GM21723 (cell line): Measurements from ENCODE around the gene C2CD4A.
"Not testable (repeated sequence)": the region's sequence is repeated elsewhere in the genome, so short reads cannot be mapped to it uniquely, and the experiment has no call there.

Source experiments
- ATAC-seq: cut with Tn5 transposase; IDR thresholded peaks from one replicate; pipeline ENCODE4 v1.9.1; 2021; ENCODE audit warnings: mild to moderate bottlenecking, moderate library complexity; ENCODE audit not compliant: unreplicated experiment

The C2CD4A gene, protein sequence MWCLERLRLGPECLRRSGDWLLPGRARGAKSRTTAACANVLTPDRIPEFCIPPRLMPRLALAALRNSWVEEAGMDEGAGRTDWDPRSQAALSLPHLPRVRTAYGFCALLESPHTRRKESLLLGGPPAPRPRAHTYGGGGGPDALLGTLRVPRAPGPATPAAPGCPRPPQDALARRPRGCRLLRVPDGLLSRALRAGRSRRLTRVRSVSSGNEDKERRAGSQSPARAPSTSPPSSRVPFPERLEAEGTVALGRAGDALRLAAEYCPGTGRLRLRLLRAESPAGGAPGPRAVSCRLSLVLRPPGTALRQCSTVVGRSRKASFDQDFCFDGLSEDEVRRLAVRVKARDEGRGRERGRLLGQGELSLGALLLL

DNA sequence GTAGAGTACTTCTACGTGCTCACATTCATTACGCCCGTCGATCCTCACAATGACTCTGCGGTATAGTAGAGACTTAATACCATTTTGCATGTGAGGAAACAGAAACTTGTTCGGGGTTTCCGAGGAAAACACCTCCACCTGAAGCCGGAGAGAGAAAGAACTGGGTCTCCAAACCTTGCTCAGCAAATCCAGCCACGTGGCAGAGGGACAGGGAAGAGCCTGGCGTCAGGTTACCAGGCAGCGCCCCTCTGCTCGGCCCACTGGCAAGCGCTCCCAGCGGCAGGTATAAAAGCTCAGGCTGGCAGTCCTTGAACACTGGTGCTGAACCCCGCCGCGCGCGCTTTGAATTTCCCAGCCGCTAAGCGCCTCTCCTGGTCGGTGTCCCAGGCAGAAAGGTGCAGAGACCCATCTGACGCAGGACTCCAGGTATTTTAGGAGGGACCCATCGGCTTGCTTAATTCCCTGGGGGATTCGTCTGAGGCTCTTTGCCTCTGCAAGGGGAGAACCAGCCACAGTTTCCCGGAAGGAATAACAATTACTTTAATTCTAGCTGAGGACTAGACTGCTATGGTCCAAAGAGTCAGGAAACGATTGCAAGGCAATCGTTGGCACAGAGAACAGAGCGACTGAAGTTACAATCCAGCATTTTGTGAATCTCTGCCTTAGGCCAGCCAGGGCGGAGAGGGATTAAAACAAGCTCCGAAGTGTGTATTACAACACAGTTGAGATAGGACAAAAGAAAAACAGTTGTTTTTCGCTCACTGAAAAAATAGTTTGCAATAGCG, at the start of gene C2CD4A:
Gene C2CD4A, plus strand, starts transcription at position 315 of the 785 bp plus-strand sequence. CDS start 637 bp downstream, outside the sequence.
- ATAC-seq, result no peak

DNA sequence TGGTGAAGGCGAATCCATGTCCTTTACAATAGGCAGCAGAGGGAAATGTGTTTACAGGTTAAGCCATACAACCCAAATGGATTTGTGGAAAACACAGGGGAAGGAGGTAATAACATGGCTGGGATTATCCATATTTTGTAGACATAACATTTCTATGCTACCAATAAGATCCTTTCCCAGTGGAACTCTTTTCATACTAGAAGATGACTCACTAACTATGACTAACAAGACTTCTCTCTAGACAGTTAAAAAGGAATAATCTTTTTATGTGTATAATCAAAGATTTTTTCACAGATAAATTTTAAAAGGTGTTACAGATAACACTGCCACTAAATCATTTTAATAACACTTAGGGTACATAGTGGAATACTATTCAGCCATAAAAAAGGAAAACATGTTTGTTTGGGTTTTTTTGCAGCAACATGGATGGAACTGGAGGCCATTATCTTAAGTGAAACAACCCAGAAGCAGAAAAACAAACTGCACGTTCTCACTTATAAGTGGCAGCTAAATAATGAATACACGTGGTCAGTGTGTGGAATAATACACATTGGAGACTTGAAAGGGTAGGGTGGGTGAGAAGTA, 46.1 kb upstream of the C2CD4A start:
- ATAC-seq, result no peak

DNA sequence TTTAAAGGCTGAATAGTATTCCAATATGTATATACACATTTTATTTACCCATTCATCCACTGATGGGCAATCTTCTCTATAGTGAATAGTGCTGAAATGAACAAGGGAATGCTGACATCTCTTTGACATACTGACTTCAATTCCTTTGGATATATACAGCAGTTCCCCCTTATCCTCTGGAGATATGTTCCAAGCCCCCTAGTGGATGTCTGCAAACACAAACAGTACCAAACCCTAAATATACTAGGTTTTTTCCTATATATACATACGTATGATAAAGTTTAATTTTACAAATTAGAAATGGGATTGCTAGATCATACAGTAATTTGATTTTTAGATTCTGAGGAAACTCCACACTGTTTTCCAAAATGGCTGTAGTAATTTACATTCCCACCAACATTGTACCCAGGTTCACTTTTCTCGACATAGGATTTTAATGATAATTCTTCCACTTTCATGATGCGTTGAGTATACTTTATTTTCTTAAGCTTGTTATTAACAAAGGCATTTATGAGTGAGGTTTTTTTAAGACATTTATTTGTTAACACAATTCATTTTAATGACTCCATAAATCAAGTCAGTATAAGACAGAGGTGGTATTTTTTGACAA, 44.7 kb upstream of the C2CD4A start:
- ATAC-seq, result no peak

DNA sequence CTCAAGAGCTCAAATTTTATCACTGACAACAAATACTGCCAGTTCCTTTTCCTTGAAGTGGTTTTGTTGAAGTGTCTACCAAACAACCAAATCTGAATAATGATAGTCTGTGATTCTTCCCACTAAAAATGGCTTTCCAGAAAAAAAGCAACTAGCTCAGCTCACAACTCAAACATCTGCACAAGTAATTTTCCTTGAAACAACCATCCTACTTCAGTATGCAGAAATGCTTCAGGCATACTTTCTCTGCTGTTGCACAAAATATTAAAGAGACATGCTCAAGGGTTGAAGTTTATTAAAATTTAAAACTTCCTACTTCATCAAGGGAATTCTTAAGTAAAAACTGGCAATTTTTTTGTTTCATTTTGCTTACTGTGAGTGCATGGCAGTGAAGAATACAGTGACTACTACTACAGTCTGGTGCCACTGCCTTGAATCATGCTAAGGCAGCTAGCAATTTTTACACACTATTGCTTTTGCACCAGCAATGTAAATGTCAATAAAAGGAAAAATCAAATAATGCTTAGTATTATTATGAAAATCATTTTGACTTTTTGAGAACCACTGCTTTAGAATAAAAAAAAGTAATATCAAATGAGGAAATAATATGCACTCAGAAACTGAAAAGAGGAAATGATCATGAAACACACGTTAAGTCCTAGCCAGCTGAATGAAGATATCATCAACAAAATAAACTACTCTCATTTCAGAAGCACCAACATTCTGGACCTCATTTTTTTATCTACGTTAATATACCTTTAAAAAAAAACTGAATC, 40.1 kb upstream of the C2CD4A start:
- peak; percentile 66 for ATAC-seq

DNA sequence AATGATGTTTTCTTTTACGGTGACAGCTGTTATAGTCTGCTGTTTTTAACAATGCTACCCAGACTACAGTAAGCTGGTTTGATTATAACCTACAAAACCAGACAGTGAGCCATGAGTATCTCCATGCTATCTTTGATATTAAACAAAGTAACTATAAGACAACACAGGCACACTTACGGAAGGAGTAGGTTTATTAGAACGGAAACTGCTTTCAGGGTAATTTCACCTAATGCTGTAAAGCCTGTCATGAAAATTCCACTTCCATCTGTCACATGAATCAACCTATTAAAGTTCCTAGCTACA, 39.6 kb upstream of the C2CD4A start:
- peak; percentile 26 for ATAC-seq

DNA sequence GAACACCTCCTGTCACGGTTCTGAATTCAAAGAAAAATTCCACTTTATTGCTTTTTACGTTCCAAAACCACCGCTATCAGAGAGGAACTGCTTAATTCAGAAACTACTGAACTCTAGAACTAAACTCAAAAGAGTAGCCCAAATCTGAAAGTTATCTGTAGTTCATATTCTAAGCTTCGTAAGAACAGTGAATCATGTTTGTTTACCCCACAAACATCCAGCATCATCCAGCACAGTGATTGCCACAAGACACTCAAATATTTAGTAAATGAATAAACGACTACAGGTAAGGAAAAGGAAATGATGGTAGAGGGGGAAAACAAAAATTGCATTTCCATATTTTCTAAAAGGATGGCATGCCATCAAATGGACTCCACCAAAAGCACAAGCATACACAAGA, 38.9 kb upstream of the C2CD4A start:
- ATAC-seq, result no peak

DNA sequence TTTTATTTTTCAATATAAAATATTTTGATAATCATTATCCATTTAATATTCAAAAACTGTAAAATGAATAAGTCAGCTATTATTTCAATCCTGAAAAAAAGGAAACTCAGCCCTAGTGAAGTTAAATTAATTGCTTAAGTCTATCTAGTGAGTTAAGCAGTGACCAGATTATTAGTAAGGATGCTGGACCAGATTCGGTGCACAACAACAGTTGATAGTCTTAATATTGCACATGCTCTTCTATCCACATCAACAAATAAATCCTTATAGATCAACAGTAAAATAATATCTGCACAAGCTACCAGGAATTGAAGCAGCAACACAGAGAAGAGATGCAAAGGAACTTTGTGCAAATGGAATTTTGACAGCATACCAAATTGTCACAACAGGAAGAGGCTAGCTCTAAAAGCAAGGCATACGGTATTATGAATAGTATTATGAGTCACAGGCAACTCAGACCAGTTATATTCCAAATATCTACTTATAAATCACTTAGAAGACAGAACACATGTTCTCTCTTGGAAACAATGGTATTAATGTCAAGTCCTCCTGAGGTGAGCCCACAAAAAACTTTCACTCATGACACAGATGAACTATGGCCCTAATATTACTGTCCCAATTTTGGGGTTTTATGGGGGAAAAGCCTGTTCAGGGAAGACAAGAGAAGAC, 31.4 kb upstream of the C2CD4A start:
- ATAC-seq, result no peak

DNA sequence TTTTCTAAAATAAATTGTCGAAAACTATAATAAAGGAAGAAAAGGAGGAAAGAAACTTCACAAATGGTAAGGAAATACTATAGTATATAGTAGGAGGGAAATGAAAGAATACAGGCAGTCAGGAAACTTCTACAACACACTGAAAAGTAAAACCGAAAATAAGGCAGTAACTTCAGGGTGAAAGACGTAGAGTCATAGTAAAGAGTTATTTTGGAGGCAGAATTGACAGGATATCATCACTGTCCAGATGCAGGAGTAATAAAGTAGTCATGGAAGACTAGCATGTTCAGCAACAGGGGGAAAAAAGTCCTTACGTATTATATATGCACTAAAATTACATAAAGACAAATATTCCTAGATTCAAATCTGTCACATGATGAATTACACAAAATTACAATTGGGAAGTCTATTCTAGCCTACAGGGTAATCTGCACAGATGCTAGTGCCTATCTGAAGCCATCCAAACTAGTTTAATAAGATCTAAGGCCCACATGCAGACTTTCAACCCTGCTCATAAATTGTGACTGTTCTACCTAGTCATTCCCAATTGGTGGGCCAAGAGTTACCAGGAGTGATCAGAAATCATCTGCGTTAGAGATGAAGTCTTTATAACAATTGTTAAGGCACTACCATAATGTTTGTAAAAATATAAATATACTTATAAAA, 20.6 kb upstream of the C2CD4A start:
- ATAC-seq, result peak; percentile 91

DNA sequence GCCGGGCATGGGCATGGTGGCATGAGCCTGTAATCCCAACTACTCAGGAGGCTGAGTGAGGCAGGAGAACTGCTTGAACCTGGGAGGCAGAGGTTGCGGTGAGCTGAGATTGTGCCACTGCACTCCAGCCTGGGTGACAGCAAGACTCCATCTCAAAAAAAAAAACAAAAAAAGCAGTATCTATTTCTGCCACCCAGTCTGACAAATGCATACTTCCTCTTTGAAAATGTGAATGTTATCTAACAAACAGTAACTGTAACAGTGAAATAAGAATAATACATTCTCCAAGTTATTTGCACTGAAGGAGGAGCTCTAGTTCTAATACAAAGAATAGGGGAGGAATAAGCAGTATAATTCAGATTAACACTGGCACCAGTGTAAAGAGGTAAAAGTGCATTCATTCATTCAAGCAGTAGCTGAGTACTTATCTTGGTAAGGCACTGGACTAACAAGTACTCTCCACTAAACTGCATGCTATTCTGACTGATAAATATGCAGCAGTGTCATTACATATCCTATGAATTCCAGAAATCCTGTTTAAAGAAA, 19.4 kb upstream of the C2CD4A start:
- no peak for ATAC-seq

DNA sequence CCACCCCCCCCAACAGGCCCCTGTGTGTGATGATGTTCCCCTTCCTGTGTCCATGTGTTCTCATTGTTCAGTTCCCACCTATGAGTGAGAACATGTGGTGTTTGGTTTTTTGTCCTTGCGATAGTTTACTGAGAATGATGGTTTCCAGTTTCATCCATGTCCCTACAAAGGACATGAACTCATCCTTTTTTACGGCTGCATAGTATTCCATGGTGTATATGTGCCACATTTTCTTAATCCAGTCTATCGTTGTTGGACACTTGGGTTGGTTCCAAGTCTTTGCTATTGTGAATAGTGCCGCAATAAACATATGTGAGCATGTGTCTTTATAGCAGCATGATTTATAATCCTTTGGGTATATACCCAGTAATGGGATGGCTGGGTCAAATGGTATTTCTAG, 18.5 kb upstream of the C2CD4A start:
- not testable (repeated sequence) for ATAC-seq

DNA sequence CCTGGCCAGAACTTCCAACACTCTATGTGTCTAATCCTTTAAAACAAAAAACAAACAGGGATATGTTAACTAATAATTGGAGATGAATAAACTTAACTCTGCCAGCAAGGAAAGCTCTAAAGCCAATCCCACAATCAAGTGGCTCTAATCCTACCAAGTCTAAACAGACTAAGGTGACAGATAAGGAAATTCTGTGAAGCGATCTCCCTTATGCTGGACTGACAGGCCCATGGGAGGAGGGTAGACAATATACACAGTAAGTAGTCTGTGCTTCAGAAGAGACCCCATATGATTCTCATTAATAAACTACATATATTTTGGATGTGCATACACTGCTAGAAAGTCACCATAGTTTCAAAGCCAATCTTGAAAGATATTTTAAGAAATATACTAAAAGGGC, 16.7 kb upstream of the C2CD4A start:
- no peak for ATAC-seq

DNA sequence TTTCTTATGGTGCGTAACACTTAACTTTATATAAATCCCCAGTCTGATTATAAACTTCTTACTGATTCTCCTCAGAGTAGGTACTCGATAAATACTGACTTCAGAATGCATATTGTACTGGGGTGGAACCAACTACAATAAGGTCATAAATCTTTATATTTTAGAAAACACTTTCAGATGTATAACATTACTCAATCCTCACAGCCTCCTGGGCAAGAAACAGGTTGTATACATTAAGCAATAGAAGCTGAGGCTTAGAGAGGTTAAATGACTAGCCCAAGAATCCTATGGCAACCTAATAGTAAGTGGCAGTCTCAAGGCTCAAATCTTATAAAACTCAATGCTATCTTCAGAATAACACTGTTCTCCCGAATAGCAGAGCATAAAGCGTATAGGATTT, 15.6 kb upstream of the C2CD4A start:
- no peak for ATAC-seq

DNA sequence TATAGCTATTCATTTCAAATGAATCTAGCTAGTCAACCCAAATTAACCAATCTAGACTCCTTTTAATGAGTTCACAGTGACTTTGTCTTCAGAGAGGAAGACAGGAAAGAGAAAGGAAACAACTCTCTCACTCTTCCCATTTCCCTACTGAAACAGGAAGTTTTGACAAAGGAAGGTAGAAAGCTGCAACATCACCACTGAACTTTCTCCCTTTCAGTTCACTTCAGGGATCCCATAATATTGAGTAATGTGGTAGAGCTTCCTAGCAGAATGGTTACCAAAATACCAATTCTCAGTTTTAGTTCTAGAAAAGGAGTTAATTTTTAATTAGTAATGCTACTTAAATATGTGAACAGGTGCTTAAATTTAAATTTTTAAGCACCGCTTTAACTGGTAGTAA, 14.1 kb upstream of the C2CD4A start:
- no peak for ATAC-seq

DNA sequence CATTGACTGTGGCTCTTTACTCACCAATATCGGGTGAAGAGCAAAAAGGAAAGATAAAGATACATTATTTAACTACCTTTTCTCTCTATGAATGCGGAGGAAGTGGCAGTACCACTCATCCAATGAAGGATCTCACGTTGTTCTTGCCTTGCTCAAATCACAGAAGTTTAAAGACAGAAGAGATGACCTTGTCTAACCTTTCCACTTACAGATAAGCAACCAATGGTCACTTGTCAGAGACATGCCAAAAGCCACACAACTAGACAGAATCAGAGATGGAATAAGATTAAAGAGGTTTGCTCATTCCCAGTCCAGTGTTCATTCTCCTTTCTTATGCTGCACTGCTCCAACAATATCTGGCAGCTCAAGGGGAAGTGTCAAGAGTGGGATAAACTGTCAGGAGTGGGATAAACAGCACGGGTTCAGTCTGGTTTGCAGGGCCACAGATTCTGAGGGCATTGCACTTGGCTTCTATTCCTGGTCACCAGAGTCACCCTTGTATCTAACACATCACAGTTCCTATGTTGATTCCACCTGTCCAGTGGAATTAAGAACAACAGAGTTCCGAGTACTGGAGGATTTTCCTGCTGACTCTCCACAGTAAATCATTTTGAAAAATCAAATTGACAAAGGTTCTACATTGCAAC, 13.2 kb upstream of the C2CD4A start:
- no peak for ATAC-seq

DNA sequence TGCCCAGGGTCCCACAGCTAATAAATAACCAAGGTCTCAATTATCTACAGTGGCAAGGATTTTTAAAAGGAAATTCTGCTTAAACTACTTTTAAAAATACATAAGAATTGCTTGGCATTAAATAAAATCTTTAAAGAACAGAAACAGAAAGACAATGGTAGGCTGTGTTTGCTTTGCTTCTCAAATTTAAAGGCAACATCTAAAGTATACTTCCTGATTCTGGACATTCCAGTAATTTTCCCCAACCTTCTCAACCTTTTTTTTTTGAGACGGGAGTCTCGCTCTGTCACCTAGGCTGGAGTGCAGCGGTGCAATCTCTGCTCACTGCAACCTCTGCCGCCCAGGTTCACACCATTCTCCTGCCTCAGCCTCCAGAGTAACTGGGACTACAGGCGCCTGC, 11.8 kb upstream of the C2CD4A start:
- no peak for ATAC-seq

DNA sequence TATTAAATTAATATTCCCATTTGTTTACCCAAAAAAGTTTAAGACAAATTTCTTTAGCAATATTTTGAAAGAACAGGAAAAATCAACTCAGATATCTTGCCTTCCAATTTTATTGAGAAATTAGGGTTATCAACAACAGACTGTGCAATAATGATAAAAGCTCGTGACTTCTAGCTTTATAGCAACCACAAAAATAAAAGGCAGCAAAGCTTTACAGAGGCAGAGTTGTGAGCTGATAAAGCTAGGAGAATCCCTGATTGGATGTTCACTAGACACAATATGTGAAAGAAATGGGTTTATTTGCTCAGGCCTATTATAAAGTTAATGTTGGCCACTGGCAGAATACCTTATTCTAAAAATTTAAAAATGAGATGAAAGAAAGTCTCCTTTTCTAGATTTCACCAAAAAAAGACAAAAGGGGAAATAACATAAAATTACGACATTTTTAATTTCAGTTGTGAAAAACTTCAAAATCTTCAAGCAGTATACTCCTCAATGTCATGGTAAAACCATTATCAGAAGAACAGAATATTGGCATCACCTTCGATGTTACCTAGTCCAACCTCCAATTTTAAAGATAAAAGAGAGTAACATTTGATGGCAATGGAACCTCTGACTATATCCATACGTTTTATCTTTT, 9.3 kb upstream of the C2CD4A start:
- ATAC-seq, result no peak

DNA sequence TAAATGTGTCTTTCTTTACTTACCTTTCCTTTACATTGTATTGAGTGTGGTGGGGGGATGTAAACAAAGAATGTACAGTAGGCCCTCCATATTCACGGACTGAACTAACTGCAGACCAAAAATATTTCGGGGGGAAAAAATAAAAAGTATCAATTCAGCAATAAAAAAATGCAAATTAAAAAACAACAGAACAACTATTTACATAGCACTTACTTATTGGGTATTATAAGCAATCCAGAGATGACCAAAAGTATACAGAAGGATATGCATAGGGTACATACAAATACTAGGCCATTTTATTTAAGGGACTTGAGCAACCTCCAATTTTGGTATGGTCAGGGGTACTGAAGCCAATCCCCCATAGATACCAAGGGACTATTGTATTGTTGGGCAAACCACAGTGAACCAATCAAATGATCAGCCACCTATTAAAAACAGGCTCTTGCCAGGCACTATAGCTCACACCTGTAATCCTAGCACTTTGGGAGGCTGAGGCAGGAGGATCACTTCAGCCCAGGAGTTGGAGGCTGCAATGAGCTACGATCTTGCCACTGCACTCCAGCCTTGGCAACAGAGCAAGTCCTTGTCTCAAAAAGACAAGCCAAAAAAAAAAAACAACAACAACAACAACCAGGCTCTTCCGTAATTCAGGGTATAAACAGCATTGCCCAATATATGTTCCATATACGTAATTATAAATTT, 8.3 kb upstream of the C2CD4A start:
- no peak for ATAC-seq
